KMS-11 (cell line): ENCODE data around the gene ACD.
A peak's percentile ranks its signal among the peaks of the same experiment; 100 is the strongest.

Experiments
- H2AFZ ChIP-seq: fragments of 200-600 bp; sonication (generic); 2 replicates; pipeline ENCODE4 v1.6.1; 2016; ENCODE audit warnings: antibody characterized with exemption, mixed run types, low read depth
- H3K27ac ChIP-seq: fragments of 200-600 bp; sonication (generic); 2 replicates; pipeline ENCODE4 v1.6.1; 2016; ENCODE audit warnings: mild to moderate bottlenecking, mixed run types
- H3K27me3 ChIP-seq: fragments of 200-600 bp; sonication (generic); 2 replicates; pipeline ENCODE4 v1.6.1; 2017; ENCODE audit warnings: mild to moderate bottlenecking, low read depth, mixed run types, moderate library complexity; ENCODE audit not compliant: insufficient read depth
- H3K36me3 ChIP-seq: fragments of 200-600 bp; sonication (generic); 2 replicates; pipeline ENCODE4 v1.6.1; 2017; ENCODE audit warnings: mild to moderate bottlenecking, mixed run types; ENCODE audit not compliant: insufficient read depth
- H3K4me1 ChIP-seq: fragments of 200-600 bp; sonication (generic); 2 replicates; pipeline ENCODE4 v1.6.1; 2016; ENCODE audit warnings: mild to moderate bottlenecking, low read depth, mixed run types; ENCODE audit not compliant: poor library complexity, severe bottlenecking
- H3K4me2 ChIP-seq: fragments of 200-600 bp; sonication (generic); 2 replicates; pipeline ENCODE4 v1.7.0; 2016; ENCODE audit warnings: mild to moderate bottlenecking, mixed run types
- H3K4me3 ChIP-seq: fragments of 200-600 bp; sonication (generic); IDR thresholded peaks from 2 replicates; pipeline ENCODE4 v1.6.1; 2017; ENCODE audit warnings: low read depth, low read length, mixed read lengths; ENCODE audit not compliant: insufficient read depth
- H3K79me2 ChIP-seq: fragments of 200-600 bp; sonication (generic); 2 replicates; pipeline ENCODE4 v1.6.1; 2016; ENCODE audit warnings: low read depth, mixed run types; ENCODE audit not compliant: insufficient read depth
- H3K9ac ChIP-seq: fragments of 200-600 bp; sonication (generic); 2 replicates; pipeline ENCODE4 v1.6.1; 2016; ENCODE audit warnings: mild to moderate bottlenecking, mixed run types
- H4K20me1 ChIP-seq: fragments of 200-600 bp; sonication (generic); 2 replicates; pipeline ENCODE4 v1.6.1; 2016; ENCODE audit warnings: mild to moderate bottlenecking, mixed run types; ENCODE audit not compliant: insufficient read depth
- CTCF ChIP-seq: fragments of 200-600 bp; sonication (generic); conservative IDR thresholded peaks from 2 replicates; pipeline ENCODE4 v1.6.1; 2017; ENCODE audit warnings: low read depth, mild to moderate bottlenecking, antibody characterized with exemption, low read length, moderate library complexity, mixed read lengths

ACD gene

GRCh38 chr16:67659675-67660563 is at the start of gene ACD:
Gene ACD, minus strand, starts transcription at chr16:67660260. Its CDS starts 40 bp downstream, at chr16:67660220.
- H2AFZ ChIP-seq = peak within 1 kb of the TSS; percentile 86
- peaks cover 7% of the 10 kb centered on the region for H3K4me1 ChIP-seq
- no peaks in the 10 kb centered on the region for H4K20me1 ChIP-seq
- H3K4me3 ChIP-seq = no peak within 1 kb of the TSS
- no peaks in the 10 kb centered on the region for H3K36me3 ChIP-seq
- no peaks in the 10 kb centered on the region for H3K27me3 ChIP-seq
- peak within 1 kb of the TSS; percentile 39; the same call in 1 of the 2 replicates for H3K9ac ChIP-seq
- H3K27ac ChIP-seq = peak within 1 kb of the TSS; percentile 72
- H3K4me2 ChIP-seq = peak within 1 kb of the TSS; percentile 93
- no peak for TF ChIP-seq CTCF
- no peaks in the 10 kb centered on the region for H3K79me2 ChIP-seq

- H3K4me2 ChIP-seq = no peak overlapping the region
- no peak overlapping the region for H2AFZ ChIP-seq
- peaks cover 12% of the 10 kb centered on the region; the same call in 1 of the 2 replicates for H3K79me2 ChIP-seq
- H3K36me3 ChIP-seq = no peaks in the 10 kb centered on the region
- no peaks in the 10 kb centered on the region for H3K27me3 ChIP-seq
- H4K20me1 ChIP-seq = no peaks in the 10 kb centered on the region; the same call in 1 of the 2 replicates
- no peak overlapping the region for H3K9ac ChIP-seq
- no peak overlapping the region for H3K4me3 ChIP-seq
- H3K4me1 ChIP-seq = no peaks in the 10 kb centered on the region
- TF ChIP-seq CTCF = no peak
- H3K27ac ChIP-seq = no peak overlapping the region
These were observed 49.0 kb upstream of the ACD start for GRCh38 chr16:67709050-67709449.

GRCh38 chr16:67708368-67708771 is 48.3 kb upstream of the ACD start:
- no peak overlapping the region for H3K4me3 ChIP-seq

GRCh38 chr16:67707790-67708189 is 47.7 kb upstream of the ACD start:
- no peak overlapping the region for H3K4me3 ChIP-seq
- no peak overlapping the region for H3K27ac ChIP-seq
- H3K9ac ChIP-seq = no peak overlapping the region
- TF ChIP-seq CTCF = no peak
- 0 out of 2 replicates have a peak, but pooled peaks cover 4% of the 10 kb centered on the region for H3K79me2 ChIP-seq
- H2AFZ ChIP-seq = no peak overlapping the region
- H3K36me3 ChIP-seq = no peaks in the 10 kb centered on the region
- no peaks in the 10 kb centered on the region for H3K4me1 ChIP-seq
- H3K27me3 ChIP-seq = no peaks in the 10 kb centered on the region
- no peaks in the 10 kb centered on the region; the same call in 1 of the 2 replicates for H4K20me1 ChIP-seq
- H3K4me2 ChIP-seq = no peak overlapping the region

More at GRCh38 chr16:67708368-67708771, 48.3 kb upstream of the ACD start:
- Histone ChIP-seq H3K4me2 (no peak overlapping the region), H2AFZ (no peak overlapping the region), H3K4me1 (no peaks in the 10 kb centered on the region), H3K79me2 (peaks cover 5% of the 10 kb centered on the region; the same call in 1 of the 2 replicates), H3K27me3 (no peaks in the 10 kb centered on the region), H3K36me3 (no peaks in the 10 kb centered on the region), H3K27ac (no peak overlapping the region), H4K20me1 (no peaks in the 10 kb centered on the region; the same call in 1 of the 2 replicates), H3K9ac (no peak overlapping the region)
- no peak for TF ChIP-seq CTCF
